ENCODE results near the gene BZW2. TPM values are rescaled to one million over a fixed set of nuclear protein-coding genes. Genes with fewer than 3 reads are reported as not detected.

The BZW2 gene
- polyA plus RNA-seq, 3 donors: 19.0 to 45.2 (median 36.4) TPM

- Histone ChIP-seq H3K4me1 (ENCODE audit: control insufficient read depth in 1 of 2, insufficient read depth in 2 of 2, low read length in 2 of 2) (no peaks in the 10 kb centered on the region), H3K36me3 (replicated peaks in 1 of 2; ENCODE audit: control insufficient read depth in 1 of 2, insufficient read depth in 2 of 2, low read length in 2 of 2) (peaks cover 0 to 1% of the 10 kb centered on the region in 2 donors), H4K20me1 (ENCODE audit: insufficient read depth, low read length) (no peaks in the 10 kb centered on the region), H3K79me2 (ENCODE audit: insufficient read depth, low read length) (no peaks in the 10 kb centered on the region), H3K9me3 (replicated peaks in 1 of 2; ENCODE audit: control insufficient read depth in 1 of 2, insufficient read depth in 1 of 2, low read length in 2 of 2) (no peaks in the 10 kb centered on the region), H3K27me3 (ENCODE audit: control insufficient read depth in 2 of 2, insufficient read depth in 2 of 2, low read length in 2 of 2) (no peaks in the 10 kb centered on the region), H3K4me2 (replicated peaks; ENCODE audit: extremely low read depth, low read length, poor library complexity, severe bottlenecking) (no peak overlapping the region), H3K27ac (ENCODE audit: low read depth in 1 of 2, low read length in 2 of 2) (no peak overlapping the region), H3K4me3 (replicated peaks in 1 of 3; ENCODE audit: low read depth in 2 of 3, low read length in 3 of 3) (no peak overlapping the region), H2AFZ (ENCODE audit: insufficient read depth, low read depth, low read length, poor library complexity, severe bottlenecking) (no peak overlapping the region), H3K9ac (ENCODE audit: insufficient read depth, low read length, poor library complexity, severe bottlenecking) (no peak overlapping the region)
- TF ChIP-seq, protein P1, sequence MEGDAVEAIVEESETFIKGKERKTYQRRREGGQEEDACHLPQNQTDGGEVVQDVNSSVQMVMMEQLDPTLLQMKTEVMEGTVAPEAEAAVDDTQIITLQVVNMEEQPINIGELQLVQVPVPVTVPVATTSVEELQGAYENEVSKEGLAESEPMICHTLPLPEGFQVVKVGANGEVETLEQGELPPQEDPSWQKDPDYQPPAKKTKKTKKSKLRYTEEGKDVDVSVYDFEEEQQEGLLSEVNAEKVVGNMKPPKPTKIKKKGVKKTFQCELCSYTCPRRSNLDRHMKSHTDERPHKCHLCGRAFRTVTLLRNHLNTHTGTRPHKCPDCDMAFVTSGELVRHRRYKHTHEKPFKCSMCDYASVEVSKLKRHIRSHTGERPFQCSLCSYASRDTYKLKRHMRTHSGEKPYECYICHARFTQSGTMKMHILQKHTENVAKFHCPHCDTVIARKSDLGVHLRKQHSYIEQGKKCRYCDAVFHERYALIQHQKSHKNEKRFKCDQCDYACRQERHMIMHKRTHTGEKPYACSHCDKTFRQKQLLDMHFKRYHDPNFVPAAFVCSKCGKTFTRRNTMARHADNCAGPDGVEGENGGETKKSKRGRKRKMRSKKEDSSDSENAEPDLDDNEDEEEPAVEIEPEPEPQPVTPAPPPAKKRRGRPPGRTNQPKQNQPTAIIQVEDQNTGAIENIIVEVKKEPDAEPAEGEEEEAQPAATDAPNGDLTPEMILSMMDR (IDR thresholded peaks at IDR 0.05): no peak
- no peak for DNase-seq
- Mint-ChIP-seq H3K36me3 (no peaks in the 10 kb centered on the region), H3K9me3 (peaks cover 0 to 2% (median 0%) of the 10 kb centered on the region in 7 donors), H3K27ac (no peak overlapping the region), H3K4me3 (no peak overlapping the region), H3K4me1 (no peaks in the 10 kb centered on the region), H3K27me3 (ENCODE audit: low read depth in 3 of 3) (peaks cover 0 to 2% (median 0%) of the 10 kb centered on the region in 3 donors)
- WGBS (ENCODE audit: insufficient coverage): no CpG with 5 or more reads among the region's 3 CpGs
- intact Hi-C loops (cut with micrococcal nuclease): no loop called here
Observed at GRCh38 chr7:16718111-16718656, 72.2 kb downstream of the BZW2 start.

GRCh38 chr7:16719699-16720098 is 73.7 kb downstream of the BZW2 start:
- no peaks in the 10 kb centered on the region for H3K79me2 ChIP-seq (ENCODE audit: insufficient read depth, low read length)
- H3K27ac Mint-ChIP-seq: no peak overlapping the region
- no peaks in the 10 kb centered on the region for H3K4me1 ChIP-seq (ENCODE audit: control insufficient read depth in 1 of 2, insufficient read depth in 2 of 2, low read length in 2 of 2)
- H3K9me3 Mint-ChIP-seq: no peaks in the 10 kb centered on the region
- H3K27me3 Mint-ChIP-seq (ENCODE audit: low read depth in 3 of 3): no peaks in the 10 kb centered on the region
- H3K27ac ChIP-seq (ENCODE audit: low read depth in 1 of 2, low read length in 2 of 2): no peak overlapping the region
- H3K27me3 ChIP-seq (ENCODE audit: control insufficient read depth in 2 of 2, insufficient read depth in 2 of 2, low read length in 2 of 2): no peaks in the 10 kb centered on the region
- no peak for DNase-seq
- no peaks in the 10 kb centered on the region for H3K4me1 Mint-ChIP-seq
- TF ChIP-seq, protein P1 (IDR thresholded peaks at IDR 0.05): no peak
- no peaks in the 10 kb centered on the region for H3K36me3 Mint-ChIP-seq
- no peaks in the 10 kb centered on the region for H4K20me1 ChIP-seq (ENCODE audit: insufficient read depth, low read length)
- H3K4me2 ChIP-seq (replicated peaks; ENCODE audit: extremely low read depth, low read length, poor library complexity, severe bottlenecking): no peak overlapping the region
- H3K4me3 ChIP-seq (replicated peaks in 1 of 3; ENCODE audit: low read depth in 2 of 3, low read length in 3 of 3): no peak overlapping the region
- no peak overlapping the region for H2AFZ ChIP-seq (ENCODE audit: insufficient read depth, low read depth, low read length, poor library complexity, severe bottlenecking)
- H3K36me3 ChIP-seq (replicated peaks in 1 of 2; ENCODE audit: control insufficient read depth in 1 of 2, insufficient read depth in 2 of 2, low read length in 2 of 2): no peaks in the 10 kb centered on the region
- H3K9me3 ChIP-seq (replicated peaks in 1 of 2; ENCODE audit: control insufficient read depth in 1 of 2, insufficient read depth in 1 of 2, low read length in 2 of 2): no peaks in the 10 kb centered on the region
- WGBS (ENCODE audit: insufficient coverage): no CpG with 5 or more reads among the region's 1 CpG
- no peak overlapping the region for H3K9ac ChIP-seq (ENCODE audit: insufficient read depth, low read length, poor library complexity, severe bottlenecking)
- no peak overlapping the region for H3K4me3 Mint-ChIP-seq
- intact Hi-C loops (cut with micrococcal nuclease): no loop called here
